ENCODE results near the gene TLR8. TPM values are rescaled to one million over a fixed set of nuclear protein-coding genes. Genes with fewer than 3 reads are reported as not detected.

Gene TLR8
- total and polyA plus RNA-seq, 4 donors: 0.51 to 7.0 (median 2.5) TPM

GRCh38 chrX:12891915-12892506 lies 14.4 kb upstream of the TLR8 start:
- WGBS, 2 donors: 37 to 43% methylated on average over 2 of the region's 2 CpGs
- ATAC-seq (ENCODE audit: low FRiP score): no peak
- Histone ChIP-seq H3K36me3 (ENCODE audit: control insufficient read depth in 1 of 2, insufficient read depth in 2 of 2, low read length in 1 of 2) (no peaks in the 10 kb centered on the region), H3K27me3 (ENCODE audit: control insufficient read depth in 1 of 2, insufficient read depth in 2 of 2, low read length in 1 of 2) (no peaks in the 10 kb centered on the region), H3K4me3 (ENCODE audit: low read length in 2 of 2) (no peak overlapping the region), H3K9me3 (ENCODE audit: control insufficient read depth, low read length) (no peaks in the 10 kb centered on the region), H3K4me1 (ENCODE audit: control insufficient read depth in 1 of 2, insufficient read depth in 2 of 2, low read length in 2 of 2) (no peaks in the 10 kb centered on the region), H3K27ac (ENCODE audit: low read depth in 1 of 2, low read length in 2 of 2) (no peak overlapping the region)
- DNase-seq: no peak
- intact Hi-C loops (cut with DNase I): no loop called here

DNA sequence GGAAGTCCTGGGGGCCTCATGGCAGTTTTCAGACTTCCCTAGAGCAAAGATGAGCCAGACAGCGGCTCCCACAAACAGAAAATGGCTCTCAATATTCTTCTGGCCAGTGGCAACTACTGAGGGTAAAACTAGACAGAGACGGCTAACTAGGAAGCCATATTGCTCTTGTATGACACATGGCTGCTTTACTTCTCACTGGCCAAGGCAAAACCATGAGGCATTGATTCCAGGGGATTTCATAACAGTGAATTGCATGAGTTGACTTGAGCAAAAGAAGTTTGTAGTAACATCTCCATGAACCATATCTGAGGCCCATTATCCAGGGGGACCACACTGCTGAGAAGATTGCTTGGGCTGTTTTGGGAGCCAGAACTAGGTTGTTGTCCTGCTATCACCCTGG lies 13.7 kb upstream of the TLR8 start:
- no peaks in the 10 kb centered on the region for H3K27me3 ChIP-seq (ENCODE audit: control insufficient read depth in 1 of 2, insufficient read depth in 2 of 2, low read length in 1 of 2)
- no peak overlapping the region for H3K27ac ChIP-seq (ENCODE audit: low read depth in 1 of 2, low read length in 2 of 2)
- WGBS, 2 donors: 67 to 96% methylated on average over 2 of the region's 2 CpGs
- H3K4me3 ChIP-seq (ENCODE audit: low read length in 2 of 2): no peak overlapping the region
- no peaks in the 10 kb centered on the region for H3K36me3 ChIP-seq (ENCODE audit: control insufficient read depth in 1 of 2, insufficient read depth in 2 of 2, low read length in 1 of 2)
- no peaks in the 10 kb centered on the region for H3K4me1 ChIP-seq (ENCODE audit: control insufficient read depth in 1 of 2, insufficient read depth in 2 of 2, low read length in 2 of 2)
- no peak for DNase-seq
- intact Hi-C loops (cut with DNase I): no loop called here
- no peak for ATAC-seq (ENCODE audit: low FRiP score)
- H3K9me3 ChIP-seq (ENCODE audit: control insufficient read depth, low read length): no peaks in the 10 kb centered on the region

GRCh38 chrX:12894074-12895030 lies 12.1 kb upstream of the TLR8 start:
- Histone ChIP-seq H3K9me3 (ENCODE audit: control insufficient read depth, low read length) (no peaks in the 10 kb centered on the region), H3K4me1 (ENCODE audit: control insufficient read depth in 1 of 2, insufficient read depth in 2 of 2, low read length in 2 of 2) (no peaks in the 10 kb centered on the region), H3K27ac (ENCODE audit: low read depth in 1 of 2, low read length in 2 of 2) (no peak overlapping the region), H3K36me3 (ENCODE audit: control insufficient read depth in 1 of 2, insufficient read depth in 2 of 2, low read length in 1 of 2) (no peaks in the 10 kb centered on the region), H3K27me3 (ENCODE audit: control insufficient read depth in 1 of 2, insufficient read depth in 2 of 2, low read length in 1 of 2) (no peaks in the 10 kb centered on the region), H3K4me3 (ENCODE audit: low read length in 2 of 2) (no peak overlapping the region)
- intact Hi-C loops (cut with DNase I): loop anchor here in 1 of 2 donors (5.0 kb wide), 1 partner anchor 82 kb away; no protein-coding TSS in a partner anchor
- DNase-seq: peak in 1 of 2 donors; percentile 50
- 45 to 50% methylated on average over 12 of the region's 12 CpGs for WGBS, 2 donors
- ATAC-seq (ENCODE audit: low FRiP score): no peak

- no peaks in the 10 kb centered on the region for H3K9me3 ChIP-seq (ENCODE audit: control insufficient read depth, low read length)
- H3K4me3 ChIP-seq (ENCODE audit: low read length in 2 of 2): no peak overlapping the region
- no peaks in the 10 kb centered on the region for H3K27me3 ChIP-seq (ENCODE audit: control insufficient read depth in 1 of 2, insufficient read depth in 2 of 2, low read length in 1 of 2)
- WGBS, 2 donors: 59 to 60% methylated on average over 2 of the region's 2 CpGs
- H3K27ac ChIP-seq (ENCODE audit: low read depth in 1 of 2, low read length in 2 of 2): no peak overlapping the region
- ATAC-seq (ENCODE audit: low FRiP score): no peak
- intact Hi-C loops (cut with DNase I): loop anchor here in 1 of 2 donors (5.0 kb wide), 1 partner anchor 84 kb away; no protein-coding TSS in a partner anchor
- no peak for DNase-seq
- no peaks in the 10 kb centered on the region for H3K36me3 ChIP-seq (ENCODE audit: control insufficient read depth in 1 of 2, insufficient read depth in 2 of 2, low read length in 1 of 2)
- no peaks in the 10 kb centered on the region for H3K4me1 ChIP-seq (ENCODE audit: control insufficient read depth in 1 of 2, insufficient read depth in 2 of 2, low read length in 2 of 2)
Measured at GRCh38 chrX:12895866-12896265, 10.6 kb upstream of the TLR8 start.

DNA sequence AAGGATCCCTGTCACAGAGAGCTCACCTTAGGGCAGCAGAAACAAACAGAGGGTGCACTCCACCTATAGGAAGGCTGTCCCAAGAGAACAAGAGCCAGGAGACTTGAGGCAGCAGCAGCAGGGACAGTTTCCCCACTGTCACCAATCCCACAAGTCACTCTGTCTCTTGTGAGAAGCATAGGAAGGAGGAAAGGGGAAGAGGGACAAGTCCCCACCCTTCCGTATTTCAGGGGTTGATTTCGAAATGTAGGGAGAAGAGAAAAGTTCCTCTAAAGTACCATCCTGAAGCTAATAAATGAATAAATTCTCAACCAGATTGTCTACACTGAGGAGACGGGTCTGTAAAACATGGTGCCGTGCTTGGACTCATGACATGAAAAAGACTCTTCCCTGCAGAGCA lies 9.5 kb upstream of the TLR8 start:
- Histone ChIP-seq H3K36me3 (ENCODE audit: control insufficient read depth in 1 of 2, insufficient read depth in 2 of 2, low read length in 1 of 2) (no peaks in the 10 kb centered on the region), H3K27ac (ENCODE audit: low read depth in 1 of 2, low read length in 2 of 2) (no peak overlapping the region), H3K27me3 (ENCODE audit: control insufficient read depth in 1 of 2, insufficient read depth in 2 of 2, low read length in 1 of 2) (no peaks in the 10 kb centered on the region), H3K9me3 (ENCODE audit: control insufficient read depth, low read length) (no peaks in the 10 kb centered on the region), H3K4me1 (ENCODE audit: control insufficient read depth in 1 of 2, insufficient read depth in 2 of 2, low read length in 2 of 2) (no peaks in the 10 kb centered on the region), H3K4me3 (ENCODE audit: low read length in 2 of 2) (no peak overlapping the region)
- DNase-seq: no peak
- 89 to 96% methylated on average over 4 of the region's 4 CpGs for WGBS, 2 donors
- ATAC-seq (ENCODE audit: low FRiP score): no peak
- intact Hi-C loops (cut with DNase I): loop anchor here in 1 of 2 donors (5.0 kb wide), 1 partner anchor 85 kb away; no protein-coding TSS in a partner anchor

GRCh38 chrX:12898073-12898472 lies 8.3 kb upstream of the TLR8 start:
- 90 to 94% methylated on average over 5 of the region's 5 CpGs for WGBS, 2 donors
- no peaks in the 10 kb centered on the region for H3K9me3 ChIP-seq (ENCODE audit: control insufficient read depth, low read length)
- intact Hi-C loops (cut with DNase I): loop anchor here in 1 of 2 donors (5.0 kb wide), 1 partner anchor 86 kb away; no protein-coding TSS in a partner anchor
- DNase-seq (no peak), ATAC-seq (ENCODE audit: low FRiP score) (no peak)
- no peak overlapping the region for H3K4me3 ChIP-seq (ENCODE audit: low read length in 2 of 2)
- no peak overlapping the region for H3K27ac ChIP-seq (ENCODE audit: low read depth in 1 of 2, low read length in 2 of 2)
- H3K36me3 ChIP-seq (ENCODE audit: control insufficient read depth in 1 of 2, insufficient read depth in 2 of 2, low read length in 1 of 2): no peaks in the 10 kb centered on the region
- H3K4me1 ChIP-seq (ENCODE audit: control insufficient read depth in 1 of 2, insufficient read depth in 2 of 2, low read length in 2 of 2): no peaks in the 10 kb centered on the region
- no peaks in the 10 kb centered on the region for H3K27me3 ChIP-seq (ENCODE audit: control insufficient read depth in 1 of 2, insufficient read depth in 2 of 2, low read length in 1 of 2)

- ATAC-seq (ENCODE audit: low FRiP score) (no peak), DNase-seq (no peak)
- 45 to 74% methylated on average over 7 of the region's 7 CpGs for WGBS, 2 donors
- Histone ChIP-seq H3K4me3 (ENCODE audit: low read length in 2 of 2) (no peak overlapping the region), H3K9me3 (ENCODE audit: control insufficient read depth, low read length) (no peaks in the 10 kb centered on the region), H3K27me3 (ENCODE audit: control insufficient read depth in 1 of 2, insufficient read depth in 2 of 2, low read length in 1 of 2) (no peaks in the 10 kb centered on the region), H3K36me3 (ENCODE audit: control insufficient read depth in 1 of 2, insufficient read depth in 2 of 2, low read length in 1 of 2) (no peaks in the 10 kb centered on the region), H3K27ac (ENCODE audit: low read depth in 1 of 2, low read length in 2 of 2) (no peak overlapping the region), H3K4me1 (ENCODE audit: control insufficient read depth in 1 of 2, insufficient read depth in 2 of 2, low read length in 2 of 2) (no peaks in the 10 kb centered on the region)
- intact Hi-C loops (cut with DNase I): loop anchor here in 1 of 2 donors (5.0 kb wide), 1 partner anchor 87 kb away; no protein-coding TSS in a partner anchor
Measured at GRCh38 chrX:12899506-12899905, 6.9 kb upstream of the TLR8 start.

- ATAC-seq (ENCODE audit: low FRiP score) (no peak), DNase-seq (peak; percentile 62 to 84)
- Histone ChIP-seq H3K4me3 (ENCODE audit: low read length in 2 of 2) (no peak overlapping the region), H3K4me1 (ENCODE audit: control insufficient read depth in 1 of 2, insufficient read depth in 2 of 2, low read length in 2 of 2) (no peaks in the 10 kb centered on the region), H3K9me3 (ENCODE audit: control insufficient read depth, low read length) (no peaks in the 10 kb centered on the region), H3K36me3 (ENCODE audit: control insufficient read depth in 1 of 2, insufficient read depth in 2 of 2, low read length in 1 of 2) (no peaks in the 10 kb centered on the region), H3K27ac (ENCODE audit: low read depth in 1 of 2, low read length in 2 of 2) (no peak overlapping the region), H3K27me3 (ENCODE audit: control insufficient read depth in 1 of 2, insufficient read depth in 2 of 2, low read length in 1 of 2) (no peaks in the 10 kb centered on the region)
- 13 to 19% methylated on average over 10 of the region's 10 CpGs for WGBS, 2 donors
- intact Hi-C loops (cut with DNase I): loop anchor here in 1 of 2 donors (5.0 kb wide), 1 partner anchor 89 kb away; no protein-coding TSS in a partner anchor
Measured at GRCh38 chrX:12901486-12901885, 4.9 kb upstream of the TLR8 start.
